Measurements from ENCODE around the gene TSHZ2. TPM values are rescaled to one million over a fixed set of nuclear protein-coding genes. Genes with fewer than 3 reads are reported as not detected.

TSHZ2 gene
- polyA plus RNA-seq, 3 donors = 12.5 to 13.9 (median 13.7) TPM

DNA sequence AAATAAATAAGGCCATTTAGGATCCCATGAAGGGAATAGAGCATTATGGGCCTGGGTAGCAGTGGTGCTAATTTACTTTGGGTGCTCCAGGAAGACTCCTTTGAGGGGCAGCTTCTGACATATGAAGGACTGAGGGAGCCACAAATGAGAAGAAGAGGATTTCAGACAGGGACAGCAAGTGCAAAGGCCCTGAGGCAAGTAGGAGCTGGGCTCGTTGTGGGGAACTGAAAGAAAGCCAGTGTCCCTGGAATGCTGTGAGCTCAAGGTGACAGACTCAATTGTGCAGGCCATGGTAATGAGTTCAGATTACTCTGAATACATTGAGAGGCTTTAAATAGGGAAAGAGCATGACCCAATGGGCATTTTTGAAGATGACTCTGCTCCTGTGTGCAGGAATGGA, 307.6 kb downstream of the TSHZ2 start:
- no peak for DNase-seq

GRCh38 chr20:53281557-53282117, 309.5 kb downstream of the TSHZ2 start:
- DNase-seq = no peak

GRCh38 chr20:53282217-53282955, 310.2 kb downstream of the TSHZ2 start:
- DNase-seq = no peak

GRCh38 chr20:53283011-53283410, 310.9 kb downstream of the TSHZ2 start:
- DNase-seq = no peak

GRCh38 chr20:53283597-53283996, 311.4 kb downstream of the TSHZ2 start:
- DNase-seq = no peak

GRCh38 chr20:53284256-53284655, 312.1 kb downstream of the TSHZ2 start:
- DNase-seq = no peak

GRCh38 chr20:53284696-53285095, 312.5 kb downstream of the TSHZ2 start:
- DNase-seq = no peak

- peak; percentile 12 for DNase-seq
Observed at GRCh38 chr20:53287357-53288042, 315.3 kb downstream of the TSHZ2 start.

DNA sequence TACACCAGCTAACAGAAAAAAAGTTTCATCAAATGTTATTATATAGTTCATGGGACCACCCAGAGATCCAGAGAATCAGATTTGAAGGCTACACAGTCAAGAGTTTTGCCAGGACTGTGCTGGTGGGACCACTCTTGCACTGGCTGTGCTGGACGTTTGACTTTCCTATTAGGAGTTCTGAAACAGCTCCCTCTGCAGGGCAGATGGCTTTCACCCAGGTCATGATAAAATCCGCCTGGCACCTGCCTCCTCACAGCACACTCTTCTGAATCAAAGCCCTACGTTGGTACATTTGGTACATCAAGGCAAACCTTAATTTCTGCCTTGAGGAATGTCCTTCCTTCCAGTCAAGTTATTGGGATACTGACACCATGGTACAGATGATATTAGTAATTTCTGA, 319.4 kb downstream of the TSHZ2 start:
- DNase-seq = no peak

GRCh38 chr20:53292347-53292746, 320.2 kb downstream of the TSHZ2 start:
- no peak for DNase-seq

DNA sequence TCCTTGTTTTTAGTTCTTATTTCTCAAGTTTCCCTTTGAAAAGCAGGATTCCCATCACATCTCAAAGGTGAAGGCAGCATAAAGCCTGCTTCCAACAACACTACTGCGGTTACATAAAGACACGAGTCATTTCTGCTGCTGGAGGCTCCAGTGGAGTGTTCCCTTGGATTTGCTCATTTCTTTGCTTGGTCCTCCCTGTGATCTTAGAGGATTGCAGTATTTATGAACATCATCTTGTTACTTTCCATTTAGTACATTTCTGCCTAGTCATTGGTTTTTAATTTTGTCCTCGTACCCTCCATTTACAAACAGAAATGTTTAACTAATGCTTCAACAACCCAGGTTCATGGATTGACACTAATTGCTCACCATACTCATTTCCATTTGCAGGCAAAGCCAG, 322.6 kb downstream of the TSHZ2 start:
- no peak for DNase-seq

DNA sequence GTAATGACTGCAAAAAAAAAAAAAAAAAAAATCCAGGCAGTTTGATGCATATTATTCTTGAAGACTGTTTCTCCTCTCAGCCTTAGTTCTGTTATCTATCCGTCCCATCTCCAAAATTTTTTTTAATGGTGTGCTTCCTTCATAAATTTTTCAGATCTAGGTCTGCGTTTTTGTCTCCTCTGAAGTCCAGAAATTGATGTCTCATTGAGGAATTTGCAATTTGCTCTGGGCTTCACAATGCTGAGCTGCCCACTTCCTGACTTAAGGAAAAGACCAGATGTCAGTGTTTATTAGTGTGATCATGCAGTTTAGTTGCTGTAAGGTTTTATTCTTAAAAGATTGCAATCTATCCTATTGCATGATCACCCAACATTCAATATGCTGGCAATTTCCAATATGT, 323.9 kb downstream of the TSHZ2 start:
- no peak for DNase-seq

- DNase-seq = no peak
Observed at GRCh38 chr20:53296451-53297153, 324.4 kb downstream of the TSHZ2 start.

- no peak for DNase-seq
Observed at GRCh38 chr20:53297154-53297529, 325.0 kb downstream of the TSHZ2 start.

DNA sequence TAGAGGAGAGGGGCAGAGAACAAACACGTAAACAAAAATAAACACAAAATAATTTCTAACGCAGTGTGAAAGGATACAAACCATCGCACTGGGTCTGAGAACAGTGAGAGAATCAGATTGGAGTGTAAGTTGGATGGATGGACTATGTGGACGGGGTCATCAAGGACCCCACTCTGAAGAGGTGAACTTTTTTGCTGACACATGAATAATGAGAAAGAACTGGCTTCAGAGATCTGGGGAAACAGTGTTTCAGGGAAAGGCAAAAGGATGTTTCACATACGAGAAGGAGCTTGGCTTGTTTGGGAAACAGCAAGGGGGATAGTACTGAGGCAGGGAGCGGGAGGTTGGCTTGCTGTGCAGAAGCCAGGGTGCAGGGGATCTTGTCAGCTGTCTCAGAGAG, 326.1 kb downstream of the TSHZ2 start:
- no peak for DNase-seq

GRCh38 chr20:53298911-53299310, 326.8 kb downstream of the TSHZ2 start:
- DNase-seq = no peak

DNA sequence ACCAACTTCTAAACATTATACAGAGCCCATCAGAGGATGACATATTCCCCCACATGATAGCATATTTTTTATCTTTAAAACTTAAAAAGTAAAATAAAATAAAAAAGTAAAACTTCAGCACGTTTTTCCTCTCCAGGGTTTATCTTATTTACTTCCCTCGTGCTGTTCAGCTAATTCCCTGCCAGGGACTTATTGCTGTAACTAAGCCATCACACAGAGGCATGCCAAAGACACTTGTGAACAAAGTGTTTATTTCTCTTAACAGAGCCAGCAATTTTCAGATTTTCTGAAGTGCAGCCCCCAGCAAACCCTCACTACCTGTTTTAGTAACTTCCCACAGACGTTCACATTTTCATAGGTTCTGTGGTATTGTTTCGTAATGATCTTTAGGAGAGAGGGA, 327.7 kb downstream of the TSHZ2 start:
- DNase-seq = no peak

- no peak for DNase-seq
Observed at GRCh38 chr20:53301869-53302268, 329.7 kb downstream of the TSHZ2 start.

DNA sequence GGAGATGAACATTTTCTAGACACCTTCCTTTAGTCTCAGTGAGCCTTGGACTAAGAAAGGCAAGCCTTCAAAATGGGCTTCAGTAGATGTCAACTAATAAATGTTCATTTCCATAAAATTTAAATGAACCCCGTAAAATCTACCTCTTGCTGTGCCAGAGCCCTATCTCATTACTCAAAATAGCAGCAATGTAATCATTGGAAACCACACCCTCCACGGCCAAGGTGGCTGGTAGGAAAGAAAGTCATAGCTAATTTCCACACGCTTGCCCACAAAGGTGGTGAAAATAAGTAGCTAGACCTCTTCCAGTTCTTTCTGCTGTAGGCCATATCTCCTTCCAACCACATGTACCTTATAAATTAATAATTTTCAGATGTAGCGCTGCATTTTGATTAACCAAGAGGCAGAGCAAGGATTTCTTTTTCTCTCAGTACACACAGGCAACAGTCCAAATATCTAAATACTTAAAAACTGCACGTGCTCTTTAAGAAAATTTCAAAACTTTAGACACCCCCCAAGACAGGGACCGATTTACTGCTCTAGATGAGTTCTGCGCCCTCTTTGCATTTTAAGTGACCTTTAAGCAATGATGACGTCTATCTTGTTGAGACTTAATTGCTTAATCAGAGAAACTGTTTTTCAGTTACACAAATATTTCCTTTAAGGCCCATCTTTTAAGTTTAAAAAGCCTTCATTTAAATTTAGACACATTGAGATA, 330.7 kb downstream of the TSHZ2 start:
- no peak for DNase-seq

DNA sequence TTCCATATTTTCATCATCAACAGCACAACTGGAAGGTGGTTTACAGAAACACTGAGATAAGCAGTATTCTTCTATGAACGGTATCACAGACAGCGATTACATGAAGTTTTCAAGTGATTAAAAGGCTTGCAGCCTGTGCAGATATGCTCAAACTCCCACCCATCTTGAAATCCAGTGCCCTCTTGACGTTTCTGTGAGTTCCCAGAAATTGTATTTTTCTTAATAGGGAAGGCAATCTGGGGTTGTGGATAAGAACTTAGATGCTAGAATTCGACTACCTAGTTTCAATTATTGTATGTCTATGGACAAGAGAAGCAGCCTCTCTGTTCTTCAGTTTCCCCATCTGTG, 331.2 kb downstream of the TSHZ2 start:
- no peak for DNase-seq

DNA sequence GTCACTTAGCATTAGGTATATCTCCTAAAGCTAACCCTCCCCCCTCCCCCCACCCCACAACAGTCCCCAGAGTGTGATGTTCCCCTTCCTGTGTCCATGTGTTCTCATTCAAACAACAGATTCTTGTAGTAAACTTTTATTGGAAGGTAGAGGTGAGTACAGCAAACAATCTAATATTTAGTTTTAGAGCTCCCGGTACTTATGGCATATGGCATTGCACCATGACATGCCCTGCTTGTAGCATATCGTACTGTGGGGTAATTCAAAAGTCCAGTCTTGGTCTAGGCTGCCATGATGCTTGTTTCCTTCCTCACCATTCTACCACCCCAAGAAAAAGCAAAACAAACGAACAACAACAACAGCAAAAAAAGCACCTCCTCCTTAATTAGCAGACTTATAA, 332.0 kb downstream of the TSHZ2 start:
- no peak for DNase-seq

DNA sequence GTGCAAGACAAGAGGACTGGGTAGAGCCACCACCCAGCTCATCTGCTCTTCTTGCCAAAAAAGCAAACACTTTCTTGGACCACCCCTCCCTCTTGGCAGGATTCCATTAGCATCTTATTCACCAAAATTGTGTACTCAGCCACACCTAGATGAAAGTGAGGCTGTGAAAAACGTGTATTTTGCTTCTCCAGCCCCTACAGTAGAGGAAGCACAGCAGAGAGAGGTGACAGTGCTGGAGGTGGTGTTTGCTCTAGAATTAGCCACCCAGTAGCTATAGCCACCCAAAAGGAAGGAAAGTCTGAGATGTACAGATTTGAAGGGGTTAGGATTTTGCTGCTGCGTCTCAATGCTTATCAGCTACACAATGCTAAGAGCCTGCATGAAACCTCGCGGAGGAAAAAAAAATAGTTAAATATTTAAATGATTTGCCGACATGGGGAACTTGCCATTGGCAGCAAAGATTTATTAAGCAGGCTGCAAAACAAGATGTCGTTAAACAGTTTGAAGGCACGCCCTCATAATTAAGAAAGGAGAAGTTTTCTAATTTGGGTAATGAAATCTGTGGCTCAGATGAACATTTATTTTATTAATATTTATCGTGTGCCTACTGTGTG, 334.1 kb downstream of the TSHZ2 start:
- no peak for DNase-seq
